ENCODE results near the gene ATF6B.

The ATF6B gene

GRCh38 chr6:32154514-32155161 lies 26.6 kb upstream of the ATF6B start:
- peak; percentile 69 for DNase-seq (ENCODE audit: low spot score)

DNA sequence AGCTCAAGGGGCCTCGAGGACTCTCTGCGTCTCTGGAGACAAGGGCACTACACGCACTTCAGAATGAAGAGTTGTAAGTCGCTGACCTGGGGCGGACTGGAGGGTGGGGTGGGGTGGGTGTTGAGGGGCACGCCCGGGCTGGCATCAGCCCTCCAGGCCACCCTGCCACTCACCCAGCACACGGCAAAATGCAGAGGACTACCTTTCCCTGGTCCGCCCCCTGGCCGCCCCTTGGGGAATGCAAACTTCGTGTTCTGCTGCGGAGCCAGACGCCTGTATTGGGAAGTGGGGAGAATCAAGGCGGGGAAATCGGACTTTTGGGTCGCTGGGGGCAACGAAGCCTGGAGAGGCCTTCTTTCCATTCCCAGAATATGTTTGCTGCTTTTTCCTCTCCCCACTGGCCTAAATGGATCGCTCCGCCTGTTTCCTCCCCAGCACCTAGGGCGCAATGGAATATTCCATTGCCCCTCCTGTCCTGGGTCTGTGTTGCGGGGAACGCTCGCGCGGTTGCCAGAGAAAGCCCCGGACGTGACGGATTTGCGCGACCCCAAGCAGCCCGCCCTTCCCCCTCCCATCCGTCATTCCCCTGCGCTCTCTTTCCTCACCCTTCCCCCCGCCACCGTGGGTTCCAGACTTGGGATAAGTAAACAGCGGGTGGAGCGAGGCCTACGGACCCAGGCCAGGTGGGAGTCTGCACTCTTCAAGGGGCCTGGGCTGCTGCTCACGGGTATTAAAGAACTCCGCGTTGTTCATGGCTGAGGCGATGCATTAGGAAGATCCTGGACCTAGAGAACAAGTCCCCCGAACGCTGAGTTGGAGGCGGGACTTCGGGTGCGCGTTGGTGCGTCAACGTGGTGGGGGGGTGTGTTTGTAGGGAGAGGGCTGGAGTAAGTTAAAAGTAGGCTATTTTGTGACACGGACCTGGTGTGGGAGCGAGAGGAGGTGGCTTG lies 25.8 kb upstream of the ATF6B start, which contains the start of gene PPT2:
Gene PPT2, plus strand, starts transcription at position 578 of the 950 bp plus-strand sequence. CDS start 454 bp downstream, outside the sequence.
- peak; percentile 83 for DNase-seq (ENCODE audit: low spot score)

DNA sequence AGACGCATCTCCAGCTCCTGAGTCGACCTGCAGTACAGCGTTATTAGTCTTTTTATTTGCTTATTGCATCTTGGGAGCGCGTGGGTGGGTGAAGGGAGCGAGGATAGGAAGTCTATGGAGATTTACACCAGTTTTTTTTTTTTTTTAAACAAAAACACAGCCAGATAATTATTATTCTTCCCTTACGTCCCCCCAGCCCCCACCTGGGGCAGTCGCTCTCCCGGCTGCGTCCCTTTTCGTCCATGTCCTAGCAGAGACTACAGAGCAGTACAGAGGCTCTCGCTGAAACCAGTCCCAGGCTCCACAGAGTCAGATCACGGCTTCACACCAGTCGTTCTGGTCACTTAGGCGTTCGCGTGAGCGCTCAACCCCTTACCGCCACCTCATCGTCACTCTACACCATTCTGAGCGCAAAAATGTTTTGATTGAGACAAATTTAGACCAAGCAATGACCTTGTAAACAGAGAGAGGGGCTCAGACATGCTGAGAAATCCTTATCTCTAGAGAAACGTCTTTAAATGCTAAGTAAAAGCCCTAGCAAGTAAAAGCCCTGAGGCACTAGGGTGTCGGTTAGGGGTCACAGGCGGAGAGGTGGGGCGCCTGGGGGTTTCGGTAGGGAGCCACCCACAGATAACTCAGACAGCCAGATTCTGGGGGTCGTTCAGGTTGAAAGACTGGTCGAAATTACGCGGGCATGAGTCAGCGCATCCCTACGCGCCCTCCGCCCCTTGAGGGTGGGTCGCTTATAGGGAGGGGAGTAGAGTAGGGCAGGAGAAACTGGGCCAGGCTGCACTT lies 24.9 kb upstream of the ATF6B start:
- DNase-seq (ENCODE audit: low spot score): no peak

- no peak for DNase-seq (ENCODE audit: low spot score)
These were observed 24.1 kb upstream of the ATF6B start, which contains the start of gene PRRT1 for GRCh38 chr6:32151863-32152768. Gene PRRT1, minus strand, starts transcription at chr6:32151939. Its CDS starts 112 bp downstream, at chr6:32151827.

- no peak for DNase-seq (ENCODE audit: low spot score)
These were observed 23.3 kb upstream of the ATF6B start for GRCh38 chr6:32151181-32151862.

DNA sequence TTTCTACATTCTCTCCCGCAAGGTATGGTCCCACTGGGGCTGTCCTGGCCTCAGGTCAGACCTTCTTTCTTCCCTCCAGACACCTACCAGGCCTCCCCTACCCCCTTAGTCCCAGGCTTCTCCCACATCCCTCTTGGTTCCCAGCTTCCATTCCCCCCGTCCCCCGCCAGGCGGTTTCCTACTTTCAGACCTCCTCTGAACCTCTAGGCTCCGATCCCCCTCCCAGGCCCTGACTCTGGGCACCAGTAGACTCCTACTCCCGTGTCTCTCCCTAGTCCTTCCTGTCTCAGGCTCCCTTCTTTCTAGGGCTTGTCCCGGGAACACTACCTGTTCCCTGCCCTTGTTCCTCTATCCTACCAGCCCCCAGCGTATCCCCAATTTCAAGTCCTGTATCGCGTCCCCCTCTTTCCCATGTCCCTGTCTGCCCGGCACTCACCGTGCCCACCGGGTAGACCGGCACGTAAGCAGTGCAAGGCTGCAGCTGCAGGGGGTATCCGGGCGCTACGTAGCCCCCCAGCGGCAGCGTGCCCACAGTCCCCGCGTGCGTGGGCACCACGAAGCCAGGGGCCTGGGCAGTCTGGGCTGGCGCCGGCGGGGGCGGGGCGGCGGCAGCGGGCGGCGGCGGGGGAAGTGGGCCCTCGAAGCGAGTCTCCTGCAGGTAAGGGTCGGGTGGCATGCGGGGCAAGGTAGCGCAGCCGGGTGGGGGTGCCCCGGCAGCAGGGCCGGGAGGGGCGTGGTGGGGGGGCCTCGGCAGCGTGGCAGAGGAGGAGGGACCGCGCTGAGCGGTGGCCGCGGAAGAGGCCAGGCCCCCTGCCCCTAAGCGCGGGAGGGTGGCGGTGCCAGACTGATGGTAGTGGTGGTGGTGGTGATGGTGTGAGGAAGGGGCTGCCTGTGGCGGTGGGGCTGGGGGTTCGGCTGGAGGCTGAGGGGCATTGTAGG lies 22.2 kb upstream of the ATF6B start:
- DNase-seq (ENCODE audit: low spot score): no peak

DNA sequence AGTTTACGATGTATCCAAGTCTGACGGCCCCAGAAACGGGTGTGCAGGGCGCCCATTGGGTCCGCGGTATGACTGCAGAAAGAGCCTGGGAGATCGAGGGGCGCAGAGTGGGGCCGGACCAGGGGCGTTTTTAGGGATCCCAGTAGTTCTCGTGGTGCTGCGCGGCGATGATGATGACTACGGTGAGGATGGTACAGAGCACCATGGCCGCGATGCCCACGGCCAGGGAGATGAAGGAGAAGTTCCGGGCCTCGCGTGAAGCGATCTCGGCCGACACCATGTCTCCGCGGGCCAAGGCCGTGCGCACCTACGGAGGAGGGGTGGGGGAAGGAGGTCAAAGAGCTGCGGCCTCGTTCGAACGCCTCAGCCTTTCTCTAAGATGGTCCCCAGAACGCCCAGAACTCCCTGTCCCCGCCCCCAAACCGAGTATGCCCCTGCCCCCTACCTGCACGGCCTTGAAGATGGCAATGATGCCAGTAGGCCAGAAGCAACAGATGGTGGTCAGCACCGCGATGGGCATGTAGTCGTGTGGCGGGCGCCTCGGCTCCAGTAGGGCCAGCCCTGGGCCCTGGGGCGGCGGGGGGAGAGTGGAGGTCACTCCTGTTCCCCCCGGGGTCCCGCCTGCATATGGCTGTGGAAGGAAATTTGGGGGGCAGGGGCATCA lies 21.2 kb upstream of the ATF6B start:
- no peak for DNase-seq (ENCODE audit: low spot score)

DNA sequence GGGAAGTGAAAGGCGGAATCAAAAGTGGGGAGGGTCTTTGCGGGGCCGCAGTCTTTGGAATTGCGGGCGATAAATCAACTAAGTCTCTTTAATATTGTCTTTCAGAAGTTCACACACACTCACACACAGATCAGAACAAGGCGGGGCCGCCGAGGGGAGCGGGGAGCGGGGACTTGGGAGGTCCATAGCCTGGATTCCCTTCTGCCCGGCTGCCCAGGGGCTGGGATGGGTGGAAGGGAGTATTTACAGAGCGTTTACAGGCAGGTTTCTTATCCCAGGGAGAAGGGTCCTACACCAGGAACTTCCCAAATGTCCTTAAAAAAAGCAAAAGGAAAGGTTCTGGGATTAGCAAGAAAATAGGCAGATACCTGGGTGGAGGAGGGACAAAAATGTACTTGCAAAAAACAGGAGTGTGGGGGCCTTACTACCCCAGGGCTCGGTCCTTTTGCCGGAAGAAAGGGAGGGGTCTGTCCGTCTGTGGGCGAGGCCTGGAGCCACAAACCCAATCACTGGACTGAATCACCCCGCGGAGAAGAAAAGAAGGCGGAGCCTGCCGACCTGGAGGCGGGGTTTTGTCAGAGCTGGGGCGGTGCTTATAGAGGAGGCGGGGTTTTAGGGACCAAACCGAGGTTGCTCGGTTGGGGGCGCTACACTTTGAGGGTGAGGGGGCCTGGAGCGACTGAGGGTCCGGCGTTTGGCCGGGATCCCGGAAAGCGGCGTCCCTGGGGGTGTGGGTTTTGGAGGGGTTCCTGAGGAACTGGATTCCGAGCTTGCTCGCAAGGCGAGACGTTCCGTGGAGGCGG lies 20.4 kb upstream of the ATF6B start:
- DNase-seq (ENCODE audit: low spot score): no peak

GRCh38 chr6:32147401-32148132 lies 19.5 kb upstream of the ATF6B start:
- DNase-seq (ENCODE audit: low spot score): no peak

GRCh38 chr6:32146687-32147086 lies 18.6 kb upstream of the ATF6B start:
- DNase-seq (ENCODE audit: low spot score): no peak

GRCh38 chr6:32146287-32146686 lies 18.2 kb upstream of the ATF6B start:
- DNase-seq (ENCODE audit: low spot score): no peak

GRCh38 chr6:32144238-32144637 lies 16.2 kb upstream of the ATF6B start:
- DNase-seq (ENCODE audit: low spot score): peak; percentile 19

DNA sequence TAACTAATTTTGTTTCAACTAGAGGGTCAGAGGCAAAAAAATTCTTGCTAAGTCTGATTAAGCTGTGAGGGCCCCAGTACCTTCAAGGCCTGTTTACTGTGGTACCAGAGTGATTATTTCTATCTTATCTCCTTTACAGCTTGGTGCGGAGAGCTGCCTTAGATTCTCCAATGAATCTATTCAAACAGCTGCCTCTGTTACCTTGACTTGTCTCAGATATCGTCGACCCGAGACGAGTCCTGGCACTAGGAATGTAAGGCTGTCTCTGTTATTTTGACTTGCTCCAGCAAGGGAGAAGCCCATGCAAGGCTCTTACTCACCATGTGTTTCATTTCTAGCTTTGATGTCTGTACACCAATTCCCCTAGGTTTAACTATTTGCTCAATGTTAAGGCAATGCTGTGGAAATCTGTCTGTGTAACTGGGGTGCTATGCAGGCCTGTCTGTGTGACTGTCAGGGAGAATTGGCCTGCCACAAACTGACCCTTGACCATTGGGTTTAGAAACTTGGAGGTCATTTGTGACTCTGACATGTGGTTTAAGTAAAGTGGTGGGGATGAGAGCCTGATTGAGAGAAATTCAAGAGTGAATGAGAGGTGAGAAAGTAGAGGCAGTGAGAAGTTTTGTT lies 12.5 kb upstream of the ATF6B start:
- no peak for DNase-seq (ENCODE audit: low spot score)

DNA sequence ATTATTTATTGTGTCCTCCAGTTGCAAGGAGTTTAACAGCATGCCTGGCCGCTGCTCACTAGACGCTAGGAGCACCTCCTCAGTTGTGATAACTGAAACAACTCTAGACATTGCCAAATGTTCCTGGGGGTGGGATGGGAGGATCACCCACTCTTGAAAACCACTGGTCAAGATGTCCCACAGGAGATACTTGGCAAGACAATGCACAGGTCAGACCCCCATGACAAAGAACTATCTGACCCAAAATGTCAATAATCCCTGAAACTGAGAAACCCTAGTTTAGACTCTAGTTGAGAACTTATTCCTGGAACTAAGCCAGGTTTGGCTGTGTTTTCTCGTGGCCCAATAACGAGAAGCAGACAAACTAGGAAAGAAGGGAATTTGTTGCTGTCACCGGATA lies 11.5 kb upstream of the ATF6B start:
- no peak for DNase-seq (ENCODE audit: low spot score)

DNA sequence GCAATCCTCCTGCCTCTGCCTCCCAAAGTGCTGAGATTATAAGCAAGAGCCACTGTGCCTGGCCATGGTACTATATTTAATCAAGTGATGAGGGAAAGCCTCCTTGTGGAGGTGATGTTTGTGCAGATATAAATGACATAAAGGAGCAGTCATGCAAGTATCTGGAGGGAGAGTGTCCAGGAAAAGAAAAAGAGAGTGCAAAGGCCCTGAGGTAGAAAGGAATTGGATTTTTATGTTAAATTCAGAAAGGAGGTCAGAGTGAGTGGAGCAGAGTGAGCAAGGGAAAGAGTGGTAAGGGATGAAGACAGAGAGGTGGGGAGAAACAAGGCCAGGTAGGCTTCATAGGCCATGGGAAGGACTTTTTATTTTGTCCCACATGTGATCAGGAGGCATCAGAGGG lies 9.4 kb upstream of the ATF6B start:
- no peak for DNase-seq (ENCODE audit: low spot score)

GRCh38 chr6:32133786-32134185 lies 5.7 kb upstream of the ATF6B start:
- no peak for DNase-seq (ENCODE audit: low spot score)

DNA sequence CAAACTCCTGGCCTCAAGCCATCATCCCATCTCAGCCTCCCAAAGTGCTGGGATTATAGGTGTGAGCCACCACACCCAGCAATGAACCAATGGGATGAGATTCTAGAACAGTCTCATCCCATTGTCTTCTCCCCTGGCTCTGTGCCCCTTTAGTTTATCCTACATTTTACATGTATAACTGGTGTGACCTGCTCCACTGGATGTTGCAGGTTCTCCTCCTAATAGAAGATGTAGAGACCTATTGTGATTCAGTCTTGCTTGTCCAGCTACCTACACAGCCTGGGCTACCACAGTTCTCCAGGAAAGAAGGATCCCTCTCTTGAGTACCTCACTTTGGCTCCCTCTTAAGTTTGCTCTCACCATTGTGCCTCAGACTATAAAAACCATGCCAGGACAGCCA lies 4.1 kb upstream of the ATF6B start:
- DNase-seq (ENCODE audit: low spot score): no peak

Measured in LoVo (cell line).